B cell (primary cell): ENCODE measurements around the gene CCDC9. TPM values are rescaled to one million over a fixed set of nuclear protein-coding genes. Genes with fewer than 3 reads are reported as not detected.

Source experiments
- ATAC-seq: fragments of 200-7000 bp; cut with Tn5 transposase; one replicate; pipeline ENCODE4 v1.10.0; 2021; ENCODE audit warnings: low read depth, mild to moderate bottlenecking, moderate number of reproducible peaks, moderate library complexity
- CTCF ChIA-PET: fragments of 350-600 bp; sonication (Branson Sonifier 250); formaldehyde crosslinking; loops from one replicate; lab custom pipeline; 2021; ENCODE audit warnings: antibody characterized with exemption, inconsistent platforms; lab: Charles Lee
- POLR2A ChIA-PET: fragments of 350-600 bp; sonication (Branson Sonifier 250); formaldehyde crosslinking; loops from one replicate; lab custom pipeline; 2021; ENCODE audit warnings: antibody characterized with exemption; lab: Charles Lee
- DNase-seq: peaks from one replicate; pipeline ENCODE4 v3.0.0; 2013
- H2AFZ ChIP-seq: 2 replicates; pipeline ENCODE4 v1.6.1; 2012; ENCODE audit warnings: mild to moderate bottlenecking, low read depth, low read length; ENCODE audit not compliant: insufficient read depth, poor library complexity, severe bottlenecking
- H3K27ac ChIP-seq, 2 donors: 1 replicate in 1 of 2; 2 replicates in 1 of 2; pipeline ENCODE4 v1.5.1; 2012 to 2013; ENCODE audit warnings: low read length in 2 of 2, mild to moderate bottlenecking in 2 of 2, moderate library complexity in 1 of 2
- H3K27me3 ChIP-seq, 4 experiments: fragments of 200-600 bp in 1 of 4; sonication (generic) in 1 of 4; replicated peaks in 1 of 4; 1 replicate in 2 of 4; 2 replicates in 2 of 4; pipeline versions ENCODE4 v1.6.1 to v1.7.0; 2013 to 2016; ENCODE audit warnings: low read length in 3 of 4, mild to moderate bottlenecking in 2 of 4, mixed read lengths in 1 of 4, moderate library complexity in 1 of 4; ENCODE audit not compliant: insufficient read depth in 4 of 4, control insufficient read depth in 3 of 4; ENCODE audit errors: control extremely low read depth in 1 of 4
- H3K36me3 ChIP-seq, 2 experiments: replicated peaks in 1 of 2; 1 replicate in 1 of 2; 2 replicates in 1 of 2; pipeline versions ENCODE4 v1.6.1 to v1.7.1; 2013; ENCODE audit warnings: low read length in 1 of 2; ENCODE audit not compliant: insufficient read depth in 2 of 2, control insufficient read depth in 1 of 2; ENCODE audit errors: control extremely low read depth in 1 of 2, extremely low read depth in 1 of 2
- H3K4me1 ChIP-seq, 2 donors: fragments of 200-600 bp in 1 of 2; sonication (generic) in 1 of 2; 1 replicate in 1 of 2; 2 replicates in 1 of 2; pipeline versions ENCODE4 v1.5.1 to v1.6.1; 2013 to 2017; ENCODE audit warnings: low read length in 2 of 2; ENCODE audit not compliant: control insufficient read depth in 2 of 2, insufficient read depth in 2 of 2
- H3K4me2 ChIP-seq: replicated peaks from 2 replicates; pipeline ENCODE3; 2012; ENCODE audit warnings: mild to moderate bottlenecking, low read depth, low read length; ENCODE audit not compliant: poor library complexity, severe bottlenecking
- H3K4me3 ChIP-seq, 5 experiments: fragments of 200-600 bp in 1 of 5; sonication (generic) in 1 of 5; 1 replicate in 3 of 5; 2 replicates in 2 of 5; pipeline versions ENCODE4 v1.5.1 to v1.7.0; 2011 to 2016; ENCODE audit warnings: low read length in 4 of 5, mild to moderate bottlenecking in 4 of 5, low read depth in 2 of 5, control low read depth in 1 of 5, moderate library complexity in 1 of 5; ENCODE audit not compliant: insufficient read depth in 1 of 5; ENCODE audit errors: control extremely low read depth in 1 of 5, extremely low read depth in 1 of 5
- H3K79me2 ChIP-seq: fragments of 200-600 bp; sonication (generic); one replicate; pipeline ENCODE4 v1.6.0; 2016; ENCODE audit warnings: low read length; ENCODE audit not compliant: control insufficient read depth, insufficient read depth
- H3K9ac ChIP-seq: fragments of 200-600 bp; sonication (generic); 2 replicates; pipeline ENCODE4 v1.6.1; 2017; ENCODE audit warnings: mild to moderate bottlenecking, low read length, moderate library complexity
- H3K9me3 ChIP-seq, 3 donors: one replicate each; pipeline versions ENCODE4 v1.6.1 to v1.7.1; 2013; ENCODE audit warnings: low read length in 2 of 3; ENCODE audit not compliant: control insufficient read depth in 2 of 3, insufficient read depth in 1 of 3; ENCODE audit errors: control extremely low read depth in 1 of 3
- H4K20me1 ChIP-seq: 2 replicates; pipeline ENCODE4 v1.6.0; 2012; ENCODE audit warnings: mild to moderate bottlenecking, low read length; ENCODE audit not compliant: insufficient read depth, control insufficient read depth, poor library complexity, severe bottlenecking
- H3K27ac Mint-ChIP-seq: one replicate; pipeline ENCODE4 v1.8.0; 2021; ENCODE audit warnings: mixed read lengths
- H3K27me3 Mint-ChIP-seq: one replicate; pipeline ENCODE4 v1.8.0; 2021; ENCODE audit warnings: mixed read lengths
- H3K4me1 Mint-ChIP-seq: one replicate; pipeline ENCODE4 v1.8.0; 2021; ENCODE audit warnings: mixed read lengths
- H3K4me3 Mint-ChIP-seq: one replicate; pipeline ENCODE4 v1.8.0; 2021; ENCODE audit warnings: mixed read lengths
- H3K9me3 Mint-ChIP-seq: one replicate; pipeline ENCODE4 v1.8.0; 2022; ENCODE audit warnings: mixed read lengths; ENCODE audit not compliant: insufficient read depth
- EZH2 ChIP-seq: IDR thresholded peaks from 2 replicates; pipeline ENCODE4 v1.6.1; 2012; ENCODE audit warnings: borderline replicate concordance, low read depth, mild to moderate bottlenecking, moderate library complexity, low read length; ENCODE audit not compliant: insufficient read depth, poor library complexity, severe bottlenecking
- WGBS: methylation state at CpG from one replicate; pipeline ENCODE4 v1.1.5; 2013; ENCODE audit warnings: missing lambda C conversion rate; ENCODE audit not compliant: insufficient coverage; 5-methylcytosine and 5-hydroxymethylcytosine counted together
- intact Hi-C: fragments of 100-400 bp; cut with micrococcal nuclease; formaldehyde crosslinking; loops from one replicate; pipeline ENCODE4 v1.10.0; 2022
- polyA plus RNA-seq: library from polyadenylated mRNA; depleted of rRNA; stranded (reverse); fragments of >200 nt; gene quantifications from 2 replicates; pipeline ENCODE4 v1.2.3, GENCODE V29; 2012
- total RNA-seq, 2 donors: library from RNA; stranded (reverse); fragments of 120-200 nt in 1 of 2; gene quantifications; 1 replicate in 1 of 2; 2 replicates in 1 of 2; pipeline versions ENCODE4 v1.2.3 to v1.2.4, GENCODE V29; 2013 to 2022
- TF ChIP-seq, protein P1 (sequence below): fragments of 200-600 bp; IDR thresholded peaks from one replicate; pipeline ENCODE4 v1.8.0; 2022; ENCODE audit warnings: antibody characterized with exemption, mild to moderate bottlenecking

The CCDC9 gene
- total and polyA plus RNA-seq, 2 donors (not counting 1 experiment from before 2014, with no cell fraction given), result 12.3 to 54.7 TPM

DNA sequence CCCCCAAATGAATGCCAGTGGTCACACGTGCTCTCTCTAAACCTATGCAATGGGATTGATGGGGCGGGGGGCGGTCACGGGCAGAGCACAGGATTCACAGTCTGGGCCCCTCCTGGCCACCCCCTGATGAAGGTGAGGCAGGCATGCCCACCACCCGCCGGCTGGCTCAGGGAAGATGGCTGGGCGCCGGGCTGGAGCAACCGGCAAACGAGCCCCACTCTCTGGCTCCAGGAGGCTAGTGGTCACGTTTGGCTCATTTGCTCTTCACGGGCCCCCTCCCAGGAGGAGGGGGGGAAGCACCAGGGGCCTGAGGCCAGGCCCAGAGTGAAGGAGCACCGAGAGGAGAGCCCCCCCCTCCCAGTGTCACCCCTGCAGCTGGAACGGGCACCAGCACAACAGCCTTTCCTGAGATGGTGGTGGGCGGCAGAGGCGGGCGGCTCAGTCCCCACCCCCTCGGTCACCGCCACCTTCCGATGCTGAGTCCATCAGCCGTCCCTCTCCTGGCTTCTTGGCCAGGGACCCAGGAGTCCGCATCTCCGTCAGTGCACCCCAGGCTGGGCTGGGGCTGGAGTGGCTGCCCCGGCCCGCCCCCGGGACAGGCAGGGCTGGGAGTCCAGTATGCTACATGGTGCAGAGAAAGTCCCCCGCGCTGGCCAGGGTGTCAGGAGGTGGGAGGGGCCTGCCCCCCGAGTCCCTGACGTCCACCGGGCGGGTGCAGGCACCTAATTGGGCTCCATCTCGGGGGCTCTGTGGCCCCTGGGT, 35.1 kb upstream of the CCDC9 start:
- H2AFZ ChIP-seq, result no peak overlapping the region
- H3K9ac ChIP-seq, result no peak overlapping the region
- TF ChIP-seq, protein P1, sequence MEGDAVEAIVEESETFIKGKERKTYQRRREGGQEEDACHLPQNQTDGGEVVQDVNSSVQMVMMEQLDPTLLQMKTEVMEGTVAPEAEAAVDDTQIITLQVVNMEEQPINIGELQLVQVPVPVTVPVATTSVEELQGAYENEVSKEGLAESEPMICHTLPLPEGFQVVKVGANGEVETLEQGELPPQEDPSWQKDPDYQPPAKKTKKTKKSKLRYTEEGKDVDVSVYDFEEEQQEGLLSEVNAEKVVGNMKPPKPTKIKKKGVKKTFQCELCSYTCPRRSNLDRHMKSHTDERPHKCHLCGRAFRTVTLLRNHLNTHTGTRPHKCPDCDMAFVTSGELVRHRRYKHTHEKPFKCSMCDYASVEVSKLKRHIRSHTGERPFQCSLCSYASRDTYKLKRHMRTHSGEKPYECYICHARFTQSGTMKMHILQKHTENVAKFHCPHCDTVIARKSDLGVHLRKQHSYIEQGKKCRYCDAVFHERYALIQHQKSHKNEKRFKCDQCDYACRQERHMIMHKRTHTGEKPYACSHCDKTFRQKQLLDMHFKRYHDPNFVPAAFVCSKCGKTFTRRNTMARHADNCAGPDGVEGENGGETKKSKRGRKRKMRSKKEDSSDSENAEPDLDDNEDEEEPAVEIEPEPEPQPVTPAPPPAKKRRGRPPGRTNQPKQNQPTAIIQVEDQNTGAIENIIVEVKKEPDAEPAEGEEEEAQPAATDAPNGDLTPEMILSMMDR, result no peak
- TF ChIP-seq EZH2, result no peak
- Mint-ChIP-seq H3K4me3 (no peak overlapping the region), H3K27me3 (no peaks in the 10 kb centered on the region), H3K27ac (no peak overlapping the region), H3K9me3 (no peaks in the 10 kb centered on the region), H3K4me1 (peaks cover 4% of the 10 kb centered on the region)
- 93% methylated on average over 26 of the region's 33 CpGs for WGBS
- no peak for ATAC-seq
- H3K9me3 ChIP-seq, result no peaks in the 10 kb centered on the region
- no peak overlapping the region for H3K4me2 ChIP-seq
- H4K20me1 ChIP-seq, result peaks cover 4% of the 10 kb centered on the region
- CTCF ChIA-PET, result interaction anchor here (1.8 kb wide), 1 partner anchor 23 kb away, joined by 8 read pairs; no protein-coding TSS in a partner anchor
- no peaks in the 10 kb centered on the region for H3K79me2 ChIP-seq
- DNase-seq, result no peak
- no peak overlapping the region for H3K4me3 ChIP-seq
- H3K27ac ChIP-seq, result no peak overlapping the region
- intact Hi-C loops, result no loop called here
- no peaks in the 10 kb centered on the region for H3K27me3 ChIP-seq
- POLR2A ChIA-PET, result no interaction called here
- no peaks in the 10 kb centered on the region for H3K36me3 ChIP-seq
- H3K4me1 ChIP-seq, result peaks cover 5 to 7% of the 10 kb centered on the region in 2 donors

DNA sequence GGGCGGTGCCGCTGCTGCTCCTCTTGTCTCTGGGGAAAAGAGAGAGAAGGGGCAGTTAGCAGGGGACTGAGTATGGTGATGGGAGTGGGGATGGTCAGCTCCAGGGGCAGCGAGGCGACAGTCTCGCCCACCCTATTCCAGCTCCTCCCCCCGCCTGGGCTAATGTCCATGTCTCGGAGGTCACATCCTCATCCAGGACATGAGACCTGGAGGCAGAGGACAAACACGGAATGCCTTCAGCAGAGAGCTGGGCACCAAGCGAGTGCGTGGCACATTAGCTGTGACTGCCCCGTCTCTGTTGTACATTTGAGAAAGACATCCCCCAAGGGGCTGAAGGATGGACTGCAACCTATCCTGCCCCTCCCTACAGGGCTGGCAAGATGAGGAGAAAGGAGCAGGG, 34.4 kb upstream of the CCDC9 start:
- H3K9me3 ChIP-seq, result no peaks in the 10 kb centered on the region
- H4K20me1 ChIP-seq, result peaks cover 6% of the 10 kb centered on the region
- intact Hi-C loops, result no loop called here
- WGBS, result 94% methylated on average over 8 of the region's 11 CpGs
- ATAC-seq (no peak), DNase-seq (no peak)
- Mint-ChIP-seq H3K27me3 (no peaks in the 10 kb centered on the region), H3K4me1 (peaks cover 7% of the 10 kb centered on the region), H3K9me3 (no peaks in the 10 kb centered on the region), H3K27ac (no peak overlapping the region), H3K4me3 (no peak overlapping the region)
- no peak overlapping the region for H3K9ac ChIP-seq
- peaks cover 0 to 4% (median under 1%) of the 10 kb centered on the region in 4 experiments for H3K27me3 ChIP-seq
- H3K36me3 ChIP-seq, result no peaks in the 10 kb centered on the region
- CTCF ChIA-PET, result interaction anchor here (1.1 kb wide), 1 partner anchor 22 kb away, joined by 5 read pairs; no protein-coding TSS in a partner anchor
- no peak overlapping the region for H2AFZ ChIP-seq
- POLR2A ChIA-PET, result no interaction called here
- TF ChIP-seq, protein P1, result no peak
- TF ChIP-seq EZH2, result no peak
- H3K4me3 ChIP-seq, result no peak overlapping the region
- H3K4me2 ChIP-seq, result no peak overlapping the region
- no peak overlapping the region for H3K27ac ChIP-seq
- H3K79me2 ChIP-seq, result no peaks in the 10 kb centered on the region
- H3K4me1 ChIP-seq, result peaks cover 11 to 12% of the 10 kb centered on the region in 2 donors
